SH-SY5Y (cell line): ENCODE results near the gene FAM240A.

Experiments used
- GATA2 ChIP-seq: IDR thresholded peaks from 2 replicates; pipeline ENCODE4 v1.6.1; 2011; ENCODE audit warnings: mild to moderate bottlenecking, low read depth, low read length
- GATA3 ChIP-seq: IDR thresholded peaks from 2 replicates; pipeline ENCODE4 v1.6.1; 2011; ENCODE audit warnings: low read depth, mild to moderate bottlenecking, low read length, moderate library complexity

- TF ChIP-seq GATA2, result no peak
- TF ChIP-seq GATA3, result no peak
These were observed 51.3 kb downstream of the FAM240A start for GRCh38 chr3:46663591-46664135.
